HEK293T (cell line): Measurements from ENCODE around the gene SLC22A12.

Experiments
- ARNT ChIP-seq: fragments of 450-650 bp; IDR thresholded peaks from 2 replicates; pipeline ENCODE4 v1.6.1; 2017; ENCODE audit warnings: mild to moderate bottlenecking
- BHLHE40 ChIP-seq: fragments of 450-650 bp; IDR thresholded peaks from 2 replicates; pipeline ENCODE4 v1.6.1; 2016; ENCODE audit warnings: mild to moderate bottlenecking, moderate library complexity, borderline replicate concordance
- FOXA1 ChIP-seq: fragments of 450-650 bp; IDR thresholded peaks from 2 replicates; pipeline ENCODE4 v1.6.1; 2016; ENCODE audit warnings: mild to moderate bottlenecking
- FOXK2 ChIP-seq: fragments of 450-650 bp; IDR thresholded peaks from 2 replicates; pipeline ENCODE4 v1.6.1; 2016; ENCODE audit warnings: mild to moderate bottlenecking
- FOXM1 ChIP-seq: fragments of 450-650 bp; IDR thresholded peaks from 2 replicates; pipeline ENCODE4 v1.6.1; 2017; ENCODE audit warnings: mild to moderate bottlenecking, borderline replicate concordance
- HDGF ChIP-seq: fragments of 450-650 bp; IDR thresholded peaks from 2 replicates; pipeline ENCODE4 v1.6.1; 2017; ENCODE audit warnings: antibody characterized with exemption, borderline replicate concordance
- NFRKB ChIP-seq: fragments of 450-650 bp; IDR thresholded peaks from 2 replicates; pipeline ENCODE4 v1.6.1; 2016; ENCODE audit warnings: mild to moderate bottlenecking, moderate library complexity
- PKNOX1 ChIP-seq: fragments of 450-650 bp; IDR thresholded peaks from 2 replicates; pipeline ENCODE4 v1.6.1; 2016
- SP1 ChIP-seq: fragments of 450-650 bp; IDR thresholded peaks from 2 replicates; pipeline ENCODE4 v1.6.1; 2017

GRCh38 chr11:64590763-64591221 lies at the start of gene SLC22A12:
- TF ChIP-seq ARNT (no peak), BHLHE40 (no peak), SP1 (no peak), HDGF (no peak), FOXK2 (no peak), PKNOX1 (no peak), FOXA1 (no peak), FOXM1 (no peak), NFRKB (no peak)
